ENCODE measurements around the gene AXIN2.

AXIN2 gene

DNA sequence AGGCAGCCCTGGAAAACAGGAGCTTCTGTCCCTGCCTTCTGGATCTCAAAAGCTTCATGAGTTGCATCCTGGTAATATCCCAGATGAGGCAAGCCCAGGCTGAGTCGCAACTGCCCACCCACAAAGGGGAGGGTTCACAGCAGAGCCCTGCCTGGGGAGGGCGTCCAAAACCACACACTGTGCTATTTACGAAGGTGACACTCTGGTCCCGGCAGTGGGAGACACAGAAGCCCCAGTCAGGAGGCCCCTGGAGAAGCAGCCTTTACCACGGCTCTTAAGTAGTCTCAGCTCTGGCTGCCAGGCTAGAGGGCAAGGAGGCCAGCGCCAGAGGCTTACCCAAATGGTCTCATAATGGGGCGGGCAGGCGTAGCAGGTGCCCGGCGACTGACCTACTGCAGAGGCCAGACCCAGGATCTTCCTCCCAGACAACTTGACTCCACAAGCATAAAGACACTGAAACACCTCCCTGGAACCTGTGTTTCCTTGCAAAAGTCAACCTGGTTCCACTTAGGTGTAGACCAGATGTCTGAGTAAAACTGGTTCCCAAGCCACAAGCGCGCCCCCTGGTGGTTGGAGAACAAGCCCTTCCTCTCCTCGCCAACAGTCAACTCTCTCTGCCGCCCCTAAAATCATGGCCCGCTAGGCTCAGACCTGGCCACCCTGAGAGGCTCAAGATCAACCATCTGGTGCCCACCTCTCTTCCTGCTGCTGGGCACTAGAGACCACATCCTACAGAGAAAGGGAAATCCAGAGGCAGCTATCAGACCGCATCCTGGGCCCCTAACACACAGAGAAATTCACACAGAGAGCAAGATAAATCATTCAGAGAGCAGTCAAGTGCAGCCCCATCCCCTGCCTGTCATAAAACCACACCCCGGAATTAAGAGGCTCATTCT, 5.2 kb downstream of the AXIN2 start:
- DNase-seq (ENCODE audit: low read depth), result no peak

DNA sequence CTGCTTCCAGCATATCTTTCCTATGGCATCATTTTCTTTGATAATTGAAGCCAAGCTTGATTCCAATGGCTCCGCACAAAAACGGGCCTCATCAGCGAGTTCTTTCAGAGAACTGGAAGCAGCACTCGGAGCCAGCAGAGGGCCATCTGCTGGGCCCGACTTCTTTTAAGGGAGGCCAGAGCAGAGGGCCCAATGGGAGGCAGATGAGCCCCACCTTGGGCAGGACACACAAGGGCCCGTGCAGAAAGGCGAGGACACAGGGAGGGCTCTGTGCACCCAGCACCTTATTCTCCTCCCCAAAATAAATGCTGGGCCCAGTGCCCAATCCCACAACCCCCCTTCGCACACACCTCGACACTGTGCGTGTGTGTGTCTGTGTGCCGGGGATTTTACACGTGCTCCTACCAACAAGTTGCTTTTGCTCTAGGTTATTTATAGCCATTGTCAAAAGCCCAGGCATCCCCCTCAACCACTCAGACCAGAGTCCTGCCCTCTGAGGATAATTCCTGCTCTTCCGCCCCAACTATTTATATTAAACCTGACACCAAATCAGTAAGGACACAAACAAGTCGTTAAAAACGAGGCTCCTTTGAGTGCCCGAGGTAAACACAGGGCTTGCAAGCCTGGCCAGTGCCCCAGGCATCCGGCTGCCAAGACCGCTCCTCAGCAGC, 6.8 kb downstream of the AXIN2 start:
- DNase-seq (ENCODE audit: low read depth), result no peak

DNA sequence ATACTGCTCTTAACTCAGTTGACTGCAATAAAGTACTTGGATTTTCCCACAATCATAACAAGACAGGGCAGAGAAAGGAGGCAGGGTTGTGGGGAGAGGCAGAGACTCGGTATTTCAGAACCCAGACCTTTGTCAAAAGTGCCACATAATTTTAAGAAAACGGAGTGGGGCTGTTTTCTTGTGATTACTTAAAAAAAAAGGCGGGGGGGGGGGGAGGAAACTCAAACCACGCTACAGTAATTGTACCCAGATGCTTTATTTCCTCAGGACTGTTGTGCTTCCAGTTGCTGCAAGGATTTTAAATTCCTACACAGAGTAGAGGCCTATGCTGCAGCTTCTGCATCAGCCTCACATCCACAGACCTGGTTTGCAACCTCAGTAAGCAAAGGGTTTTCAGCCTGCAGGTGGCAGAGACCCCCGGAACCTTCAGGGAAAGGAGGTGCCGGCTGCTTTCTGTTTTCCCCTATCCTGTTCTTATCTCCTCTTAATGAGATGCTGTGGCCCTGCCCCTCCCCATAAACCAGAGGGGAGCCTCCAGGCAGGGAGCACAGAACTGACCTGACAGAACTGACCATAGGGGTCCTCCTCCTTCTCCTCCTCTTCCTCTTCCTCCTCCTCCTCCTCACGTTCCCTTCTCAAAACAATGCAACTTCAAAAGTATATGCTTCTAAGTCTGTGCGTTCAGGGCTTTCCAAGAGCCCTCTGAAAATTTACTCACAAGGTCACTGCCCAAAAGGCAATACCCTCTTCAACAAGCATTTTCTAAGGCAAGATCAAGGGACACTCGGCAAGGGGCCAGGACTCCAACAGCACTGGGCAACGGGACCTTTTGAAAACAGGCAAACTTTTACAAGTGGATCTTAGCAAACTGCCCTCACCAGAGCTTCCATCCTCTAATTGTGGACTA, 7.5 kb downstream of the AXIN2 start:
- DNase-seq (ENCODE audit: low read depth), result no peak

DNA sequence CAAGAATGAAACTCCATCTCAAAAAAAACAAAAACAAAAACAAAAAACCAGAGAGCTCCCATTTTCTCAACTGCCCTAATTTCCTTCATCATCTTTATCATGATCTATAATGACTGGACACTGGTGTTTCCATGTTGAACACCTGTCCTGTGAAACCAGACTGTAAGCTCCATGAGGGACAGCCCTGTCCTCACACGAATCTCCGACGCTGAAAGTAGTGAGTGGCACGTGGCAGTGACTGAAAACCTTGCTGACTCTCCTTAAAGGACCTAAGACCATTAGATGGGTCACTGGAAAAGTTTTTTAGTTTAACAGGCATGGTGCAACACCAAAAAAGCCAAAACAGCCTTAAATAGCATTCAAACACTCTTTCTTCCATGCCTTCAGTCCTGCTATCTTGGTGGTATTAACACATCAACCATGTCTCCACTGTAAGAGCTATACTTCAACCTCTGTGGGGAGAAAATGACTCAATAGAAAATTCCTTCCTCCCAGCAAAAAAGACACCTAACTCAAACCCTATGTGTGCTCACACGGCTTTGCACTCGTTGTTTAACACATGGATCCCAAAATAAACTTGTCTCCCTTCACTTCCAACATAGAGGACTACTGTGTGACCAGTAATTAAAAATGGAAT, 8.3 kb downstream of the AXIN2 start:
- DNase-seq (ENCODE audit: low read depth), result peak; percentile 83

DNA sequence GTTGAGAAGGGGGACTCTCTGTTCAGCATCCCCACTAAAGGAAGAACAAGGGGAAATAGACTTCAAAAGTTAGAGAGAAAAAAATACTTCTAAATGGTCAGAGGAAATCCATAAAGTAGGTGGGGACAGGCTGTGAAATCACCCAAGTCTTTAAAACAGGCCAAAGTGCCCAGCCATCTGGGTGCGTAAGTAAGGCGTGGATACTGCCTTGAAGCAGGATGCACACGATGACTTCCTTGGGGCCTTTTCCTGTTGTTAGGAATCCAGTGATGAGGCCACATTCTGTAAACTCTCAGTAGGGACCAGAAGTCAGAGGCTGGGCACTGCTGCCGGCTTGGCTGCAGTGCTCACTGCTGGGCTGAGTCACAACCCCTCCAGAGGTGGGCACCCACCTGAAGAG, 9.2 kb downstream of the AXIN2 start:
- DNase-seq (ENCODE audit: low read depth), result no peak

DNA sequence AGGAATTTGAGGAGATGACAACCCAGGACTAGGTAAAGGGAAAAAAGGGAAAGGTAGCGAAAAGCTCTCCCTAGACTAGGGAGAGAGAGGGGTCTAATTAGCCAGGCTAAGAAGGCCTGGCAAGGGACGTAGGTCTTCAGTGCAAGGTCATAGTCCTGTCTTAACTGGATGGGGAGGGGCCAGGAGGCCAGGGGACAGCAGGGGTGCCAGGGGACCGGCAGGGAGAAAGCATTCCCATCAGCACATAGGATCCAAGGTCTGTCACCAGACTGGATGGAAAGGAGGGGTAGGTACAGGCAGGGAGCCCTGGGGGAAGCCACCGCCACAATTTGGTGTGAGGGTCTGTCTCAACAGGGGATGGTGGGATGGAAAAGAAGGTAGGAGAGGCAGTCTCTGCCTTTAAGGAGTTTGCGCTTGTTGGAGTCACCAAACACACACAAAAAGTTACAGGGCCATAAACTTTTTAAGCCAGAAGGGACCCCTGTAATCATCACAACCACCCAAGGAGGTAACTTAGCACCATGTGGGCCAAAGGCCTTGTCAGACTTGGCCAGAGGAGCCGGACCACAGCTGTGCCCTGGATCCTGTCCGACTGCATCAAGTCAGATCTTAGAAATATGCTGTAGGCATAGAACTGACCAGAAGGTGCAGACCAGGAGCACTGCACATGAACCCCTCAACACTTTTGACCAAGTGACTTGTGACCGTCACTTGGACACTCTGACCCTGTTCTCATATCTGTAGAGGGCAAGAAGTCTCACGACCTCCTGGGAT, 10.0 kb downstream of the AXIN2 start:
- DNase-seq (ENCODE audit: low read depth), result no peak

DNA sequence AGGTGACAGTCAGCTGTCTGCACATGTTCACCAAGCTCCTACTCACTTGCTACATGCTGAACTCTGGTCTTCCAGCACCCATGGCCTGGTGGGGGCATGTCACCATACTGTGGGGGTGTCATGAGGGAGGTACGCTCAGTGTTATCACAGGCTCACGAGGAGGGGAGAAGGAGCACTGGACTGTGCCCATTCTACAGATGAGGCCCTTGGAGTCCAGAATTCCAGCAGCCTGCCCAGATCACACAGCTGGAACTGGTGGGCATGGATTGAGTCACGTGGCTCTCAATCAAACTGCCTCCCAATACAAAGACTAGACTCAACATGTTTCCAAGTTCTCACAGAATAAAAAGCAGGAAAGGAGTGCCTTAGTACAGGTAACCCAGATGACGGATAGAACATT, 10.7 kb downstream of the AXIN2 start:
- DNase-seq (ENCODE audit: low read depth), result no peak

DNA sequence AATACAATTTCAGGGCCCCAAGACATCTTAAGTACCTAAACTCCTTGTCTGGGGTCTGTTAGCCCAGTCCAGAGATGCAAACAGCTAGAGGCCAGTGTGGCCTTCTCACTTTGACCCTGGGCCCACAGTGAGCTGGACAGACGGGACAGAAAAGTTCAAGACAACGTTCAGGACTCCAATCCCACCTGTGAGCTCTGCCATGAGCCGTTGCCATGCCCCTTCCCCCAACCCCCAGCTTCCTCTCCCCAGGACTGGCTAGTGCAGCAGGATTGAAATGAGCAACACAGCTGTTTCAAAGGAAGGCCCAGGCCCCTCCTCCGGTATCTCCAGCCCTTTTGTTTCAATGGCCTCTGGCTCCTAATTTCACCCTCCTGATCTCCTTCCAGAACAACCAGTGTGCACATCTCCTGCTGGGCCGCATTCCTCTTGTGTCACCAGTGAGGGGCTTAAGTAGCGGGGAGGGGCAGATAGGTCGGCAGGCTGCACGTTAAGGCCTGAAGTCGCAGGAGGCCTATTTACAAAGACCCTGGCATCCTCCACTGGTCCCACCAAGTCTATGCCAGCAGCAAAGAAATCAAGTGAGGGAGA, 11.3 kb downstream of the AXIN2 start:
- no peak for DNase-seq (ENCODE audit: low read depth)

DNA sequence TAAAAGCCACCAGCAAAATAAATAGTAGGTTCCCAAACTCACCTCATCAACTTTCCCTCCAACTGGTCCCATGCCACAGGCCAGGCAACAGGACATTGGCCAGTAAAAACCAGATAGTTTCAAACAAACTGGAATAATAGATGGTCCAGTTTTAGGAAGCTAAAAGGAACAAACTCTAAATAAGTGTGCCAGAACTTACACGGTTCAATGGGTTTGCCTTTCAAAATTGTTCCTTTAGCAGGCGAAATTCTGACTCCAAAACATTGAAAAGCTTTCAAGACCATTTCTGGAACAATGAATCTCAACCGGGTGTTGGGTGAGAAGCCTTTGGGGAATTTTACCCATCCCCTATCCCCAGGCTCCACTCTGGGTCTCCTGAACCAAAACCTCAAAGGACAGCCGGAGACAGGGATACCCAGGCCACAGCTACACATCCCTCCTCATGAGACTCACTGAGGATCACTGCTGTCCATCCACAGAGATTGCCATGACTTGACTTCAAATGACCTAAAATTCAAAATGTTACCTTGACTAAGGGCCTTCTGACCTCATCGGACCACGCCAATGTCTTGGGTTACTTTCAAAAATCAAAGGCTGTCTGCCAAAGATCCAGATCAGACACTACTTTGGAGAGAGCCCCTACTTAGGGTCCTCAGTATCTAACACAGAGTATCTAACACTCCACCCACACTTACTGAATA, 13.0 kb downstream of the AXIN2 start:
- no peak for DNase-seq (ENCODE audit: low read depth)

DNA sequence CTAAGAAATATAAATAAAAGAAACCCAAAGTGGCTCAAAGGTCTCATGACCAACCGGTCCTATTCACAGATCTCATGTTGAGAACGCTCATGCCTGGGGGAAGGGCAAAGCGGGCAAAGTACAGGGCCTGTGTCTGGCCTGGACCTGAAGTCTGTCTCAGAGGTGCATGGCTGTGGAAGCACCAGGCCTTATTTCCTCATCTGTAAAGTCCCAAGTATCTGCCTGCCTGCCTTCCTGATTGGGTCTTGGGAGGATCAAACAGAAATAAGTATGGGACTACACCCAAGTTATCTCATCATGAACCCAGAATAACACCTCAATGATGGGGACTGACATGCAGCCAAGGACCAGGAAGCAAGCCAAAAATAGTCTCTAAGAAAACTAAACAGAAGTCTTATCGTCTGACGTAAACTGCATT, 14.2 kb downstream of the AXIN2 start:
- DNase-seq (ENCODE audit: low read depth), result no peak

DNA sequence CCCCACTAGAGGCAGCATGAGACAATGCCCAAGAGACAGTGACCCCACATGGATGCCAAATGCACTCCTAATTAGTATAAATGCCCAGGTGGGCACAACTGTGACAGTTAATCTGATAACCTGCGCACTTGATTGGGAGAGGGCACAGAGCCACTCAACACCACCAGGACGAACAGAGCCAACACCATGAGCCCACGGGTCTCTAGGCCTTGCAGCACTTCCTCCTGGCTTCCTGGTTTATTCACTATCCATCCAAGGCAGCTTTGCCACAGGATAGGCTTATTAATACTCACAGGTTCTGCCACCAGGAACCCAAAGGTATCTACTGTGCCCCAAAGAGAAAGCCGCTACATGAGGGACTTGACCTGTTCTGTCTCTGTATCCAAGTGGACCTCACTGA, 14.9 kb downstream of the AXIN2 start:
- DNase-seq (ENCODE audit: low read depth), result no peak

DNA sequence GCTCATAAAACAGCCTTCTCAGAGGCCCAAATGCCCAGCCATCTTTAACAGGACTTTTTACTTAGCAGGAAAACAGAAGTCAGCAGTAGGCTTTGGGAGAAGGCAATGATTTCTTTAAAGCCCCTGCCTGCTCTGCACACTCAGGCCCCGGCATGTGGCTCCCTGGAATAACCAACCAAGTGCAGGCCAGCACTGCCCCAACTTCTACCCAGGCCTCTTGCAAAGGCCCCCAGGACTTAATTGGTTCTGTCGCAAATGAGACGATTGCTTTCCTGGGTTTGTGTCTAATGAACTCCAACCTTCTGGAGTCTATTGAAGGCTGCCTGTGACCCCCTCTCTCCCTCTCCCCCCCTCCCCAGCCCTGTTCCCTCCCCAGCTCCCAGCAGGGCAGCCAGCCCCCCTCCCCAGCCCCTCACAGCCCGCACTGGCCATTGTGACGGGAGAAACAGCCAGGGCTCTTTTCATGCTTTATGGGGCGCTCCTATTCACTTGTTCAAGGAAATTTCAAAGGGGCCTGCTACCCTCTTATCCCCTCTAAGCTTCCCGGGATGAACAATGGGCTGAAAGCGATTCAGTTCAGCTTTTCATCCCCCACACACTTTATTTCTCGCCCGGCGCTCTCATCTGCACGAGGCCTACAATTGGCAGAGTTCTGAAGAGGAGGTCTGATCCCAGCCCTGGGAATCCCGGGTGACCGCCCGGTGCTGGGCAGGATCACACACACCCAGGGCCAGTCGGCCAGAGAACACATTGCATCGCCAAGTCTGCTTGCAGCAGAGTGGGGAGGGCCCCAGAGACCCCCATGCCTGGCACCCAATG, 15.5 kb downstream of the AXIN2 start:
- DNase-seq (ENCODE audit: low read depth), result no peak

DNA sequence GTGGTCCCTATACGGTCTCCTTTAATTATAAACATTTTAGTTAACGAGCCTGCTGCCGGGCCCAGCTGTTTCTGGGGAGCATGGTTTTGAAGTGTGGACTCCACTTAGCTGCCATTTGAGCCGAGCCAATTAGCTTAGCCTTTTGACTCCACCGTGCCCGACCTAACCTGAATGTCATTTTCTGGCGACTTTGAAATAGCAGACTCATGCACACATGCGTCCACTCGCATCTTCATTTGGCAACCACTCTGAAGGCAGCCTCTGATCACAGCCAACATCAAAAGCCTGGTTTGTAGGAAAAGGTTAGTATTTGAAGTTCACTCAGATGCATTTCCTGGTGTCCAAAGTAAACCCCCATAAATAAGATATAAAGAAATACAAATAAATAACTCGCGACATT, 16.8 kb downstream of the AXIN2 start:
- DNase-seq (ENCODE audit: low read depth), result no peak

DNA sequence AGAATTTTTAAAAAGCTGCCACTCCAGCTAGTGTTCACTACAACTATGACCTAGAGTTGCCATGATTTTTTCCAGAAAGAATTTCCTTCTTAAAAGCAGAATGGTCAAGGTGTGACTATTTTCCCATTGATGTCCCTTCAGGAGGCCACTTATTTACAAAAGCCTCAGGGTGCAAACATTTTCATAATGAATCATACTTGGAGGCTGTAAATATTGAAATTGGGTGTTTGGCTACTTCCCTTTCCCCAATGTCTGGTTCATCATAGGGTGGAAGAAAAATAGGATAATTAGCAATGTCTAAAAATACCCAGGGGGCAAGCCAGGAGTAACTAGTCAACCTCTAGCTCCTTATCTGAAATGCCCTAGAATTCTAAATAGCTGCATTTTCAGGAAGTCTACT, 18.8 kb downstream of the AXIN2 start:
- DNase-seq (ENCODE audit: low read depth), result no peak

DNA sequence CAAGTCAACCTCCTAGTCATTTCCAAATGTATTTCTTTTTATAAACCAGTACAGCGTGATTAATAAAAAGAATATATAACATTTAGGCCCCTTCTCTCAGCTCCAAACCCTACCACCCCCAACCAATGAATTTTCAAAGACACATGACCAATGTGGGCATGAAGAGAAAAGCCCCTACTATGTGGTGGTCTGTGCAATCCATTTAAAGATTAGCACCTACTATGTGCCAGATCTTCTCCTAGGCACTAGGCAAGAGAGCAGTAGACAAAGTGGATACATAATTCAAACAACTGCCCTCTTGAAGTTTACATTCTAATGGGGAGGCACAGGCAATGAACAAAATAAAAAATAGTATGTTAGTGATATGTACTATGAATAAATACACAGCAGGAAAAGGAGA, 19.4 kb downstream of the AXIN2 start:
- DNase-seq (ENCODE audit: low read depth), result no peak

DNA sequence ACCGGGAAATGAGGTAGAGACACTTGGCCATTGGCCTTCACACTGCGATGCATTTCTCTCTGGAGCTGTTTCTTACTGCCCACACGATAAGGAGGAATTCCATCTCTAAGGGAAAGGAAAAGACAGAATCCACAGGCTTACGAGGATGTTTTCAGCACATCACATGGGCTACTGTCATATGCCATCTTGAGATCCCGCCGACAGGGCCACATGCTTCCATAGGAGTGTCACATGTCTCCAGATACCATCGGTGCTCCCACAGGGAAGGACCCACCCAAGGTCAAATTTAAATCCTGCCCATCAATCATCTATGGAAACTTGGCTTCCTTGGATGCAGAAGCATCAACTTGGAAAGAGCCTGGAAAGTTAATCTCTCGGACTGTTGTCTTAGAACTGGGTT, 20.0 kb downstream of the AXIN2 start:
- no peak for DNase-seq (ENCODE audit: low read depth)

DNA sequence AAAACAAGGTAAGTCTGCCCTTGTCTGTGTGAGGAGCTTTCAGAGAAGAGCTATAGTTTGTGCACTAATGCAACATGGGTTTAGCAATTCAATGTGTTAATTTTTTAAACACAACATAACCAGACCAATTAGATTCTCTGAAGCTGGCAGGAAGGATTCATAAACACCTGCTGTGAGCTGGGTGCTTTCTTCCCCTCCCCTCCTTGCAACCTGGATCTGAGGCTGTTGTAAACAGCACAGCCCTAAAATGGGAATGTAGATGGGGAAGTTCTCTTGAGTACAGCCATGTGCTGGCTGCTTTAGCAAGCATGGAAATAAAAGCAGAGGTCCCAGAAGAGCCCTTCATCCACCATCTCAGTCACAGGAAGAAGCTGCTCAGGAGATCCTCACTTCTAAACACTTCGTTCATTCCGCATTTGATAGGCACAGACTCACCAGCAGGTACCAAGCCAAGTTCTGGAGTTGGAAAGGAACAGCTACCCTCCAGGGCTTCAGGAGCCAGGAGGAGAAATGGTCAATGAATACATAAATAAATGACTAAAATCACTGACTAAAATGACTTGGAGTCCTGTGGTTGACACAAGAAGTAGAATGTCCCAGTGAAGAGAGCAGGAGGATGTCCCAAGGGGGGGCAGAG, 21.7 kb downstream of the AXIN2 start:
- no peak for DNase-seq (ENCODE audit: low read depth)

DNA sequence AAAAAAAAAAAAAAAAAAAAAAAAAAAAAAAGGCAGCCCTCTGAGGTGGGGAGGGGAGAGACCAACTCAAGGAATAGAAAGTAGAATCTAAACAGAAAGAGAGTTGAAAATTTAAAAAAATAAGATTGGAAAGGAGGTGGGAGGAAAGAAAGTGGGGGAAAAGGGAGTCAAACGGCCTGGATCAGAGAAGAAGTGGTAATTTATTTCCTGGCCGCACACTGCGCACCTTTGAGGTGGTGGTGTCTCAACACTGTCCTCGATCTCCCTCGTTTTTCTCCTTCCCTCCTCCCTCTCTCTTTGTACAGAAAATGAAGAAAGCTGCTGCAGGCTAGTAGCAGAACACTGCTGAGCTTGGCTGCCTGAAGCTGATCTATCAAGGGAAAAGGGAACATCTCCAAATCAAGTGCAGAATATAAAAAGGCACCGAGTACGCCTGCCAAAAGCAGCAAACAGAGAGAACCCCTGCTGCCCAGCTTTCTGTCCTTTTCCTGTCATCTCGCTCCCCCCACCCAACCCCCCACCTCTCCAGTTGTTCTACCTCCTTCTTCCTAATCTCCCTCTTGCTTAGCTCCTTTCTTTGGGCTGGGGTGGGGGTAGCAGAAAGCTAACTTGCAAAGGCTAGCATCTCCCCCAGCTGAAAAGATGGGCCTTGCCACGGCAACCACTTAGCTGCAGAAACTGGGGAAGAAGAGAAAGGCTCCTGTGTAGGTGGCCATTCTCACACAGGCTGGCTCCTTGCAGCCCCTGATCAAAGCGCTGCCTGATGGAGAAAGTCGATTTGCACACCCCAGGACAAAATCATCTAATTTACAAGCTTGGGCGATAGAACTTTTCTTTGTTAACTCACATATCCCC, 22.5 kb downstream of the AXIN2 start:
- DNase-seq (ENCODE audit: low read depth), result no peak
